ENCODE data around the gene ROS1.

The ROS1 gene

DNA sequence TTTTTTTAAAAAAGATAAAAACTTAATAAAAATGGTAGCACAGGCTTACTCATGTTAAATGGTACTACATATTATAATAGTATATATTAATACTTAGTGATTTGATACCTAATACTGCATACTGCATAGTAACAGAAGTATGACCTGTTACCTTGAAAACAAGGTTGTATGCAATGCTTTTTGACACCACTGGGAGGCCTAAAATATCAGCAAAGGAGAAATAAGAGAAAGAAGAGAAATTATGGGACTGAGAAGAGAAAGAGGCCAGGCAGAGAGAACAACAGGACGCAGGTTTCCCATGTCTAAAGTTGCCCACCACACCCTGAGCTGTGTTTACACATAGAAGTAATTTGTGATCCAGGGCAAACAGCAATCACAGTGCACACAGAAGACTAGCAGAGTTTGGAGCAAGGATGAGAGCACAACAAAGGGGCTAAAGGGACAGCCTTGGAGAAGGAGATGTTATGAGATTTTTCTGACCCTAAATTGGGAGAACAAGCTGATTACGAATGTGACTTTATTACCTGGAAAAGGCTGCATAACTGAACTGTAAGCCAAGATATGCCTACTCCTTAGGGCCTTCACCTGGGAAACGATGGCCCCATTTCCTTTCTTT, 73.2 kb downstream of the ROS1 start:
- Histone ChIP-seq H3K9me3 (ENCODE audit: control insufficient read depth, low read length) (no peaks in the 10 kb centered on the region), H3K36me3 (ENCODE audit: control insufficient read depth, insufficient read depth, low read length) (no peaks in the 10 kb centered on the region), H3K4me3 (ENCODE audit: insufficient read depth, low read depth, low read length) (no peak overlapping the region), H3K27me3 (ENCODE audit: control insufficient read depth, insufficient read depth, low read length, poor library complexity, severe bottlenecking) (no peaks in the 10 kb centered on the region), H3K27ac (ENCODE audit: insufficient read depth, low read depth, low read length, poor library complexity, severe bottlenecking) (no peak overlapping the region), H3K4me1 (ENCODE audit: control insufficient read depth, insufficient read depth, low read length) (no peaks in the 10 kb centered on the region)
- WGBS, 2 experiments: 89 to 91% methylated on average over 3 of the region's 3 CpGs

DNA sequence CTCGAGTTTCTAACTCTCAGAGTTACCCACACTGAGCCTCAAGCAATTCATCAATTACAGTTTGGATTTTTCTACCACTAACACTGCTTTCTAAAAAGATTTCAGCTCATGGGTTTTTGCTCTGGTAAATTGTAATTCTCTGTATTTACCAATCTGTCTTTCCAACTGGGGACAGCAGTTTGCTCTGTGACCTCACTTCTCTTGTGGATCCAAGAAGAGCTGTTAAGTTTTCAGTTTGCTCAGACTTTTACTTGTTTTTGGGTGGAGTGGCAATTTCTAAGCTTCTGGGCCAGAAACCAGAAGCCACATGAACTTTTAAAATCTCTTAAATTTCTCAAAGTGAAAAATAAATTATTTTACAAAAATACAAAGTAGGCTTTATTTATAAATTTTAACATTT, 74.2 kb downstream of the ROS1 start:
- no peaks in the 10 kb centered on the region for H3K4me1 ChIP-seq (ENCODE audit: control insufficient read depth, insufficient read depth, low read length)
- H3K36me3 ChIP-seq (ENCODE audit: control insufficient read depth, insufficient read depth, low read length): no peaks in the 10 kb centered on the region
- H3K4me3 ChIP-seq (ENCODE audit: insufficient read depth, low read depth, low read length): no peak overlapping the region
- 82 to 94% methylated on average over 1 of the region's 1 CpG for WGBS, 2 experiments
- H3K27me3 ChIP-seq (ENCODE audit: control insufficient read depth, insufficient read depth, low read length, poor library complexity, severe bottlenecking): no peaks in the 10 kb centered on the region
- no peaks in the 10 kb centered on the region for H3K9me3 ChIP-seq (ENCODE audit: control insufficient read depth, low read length)
- H3K27ac ChIP-seq (ENCODE audit: insufficient read depth, low read depth, low read length, poor library complexity, severe bottlenecking): no peak overlapping the region

DNA sequence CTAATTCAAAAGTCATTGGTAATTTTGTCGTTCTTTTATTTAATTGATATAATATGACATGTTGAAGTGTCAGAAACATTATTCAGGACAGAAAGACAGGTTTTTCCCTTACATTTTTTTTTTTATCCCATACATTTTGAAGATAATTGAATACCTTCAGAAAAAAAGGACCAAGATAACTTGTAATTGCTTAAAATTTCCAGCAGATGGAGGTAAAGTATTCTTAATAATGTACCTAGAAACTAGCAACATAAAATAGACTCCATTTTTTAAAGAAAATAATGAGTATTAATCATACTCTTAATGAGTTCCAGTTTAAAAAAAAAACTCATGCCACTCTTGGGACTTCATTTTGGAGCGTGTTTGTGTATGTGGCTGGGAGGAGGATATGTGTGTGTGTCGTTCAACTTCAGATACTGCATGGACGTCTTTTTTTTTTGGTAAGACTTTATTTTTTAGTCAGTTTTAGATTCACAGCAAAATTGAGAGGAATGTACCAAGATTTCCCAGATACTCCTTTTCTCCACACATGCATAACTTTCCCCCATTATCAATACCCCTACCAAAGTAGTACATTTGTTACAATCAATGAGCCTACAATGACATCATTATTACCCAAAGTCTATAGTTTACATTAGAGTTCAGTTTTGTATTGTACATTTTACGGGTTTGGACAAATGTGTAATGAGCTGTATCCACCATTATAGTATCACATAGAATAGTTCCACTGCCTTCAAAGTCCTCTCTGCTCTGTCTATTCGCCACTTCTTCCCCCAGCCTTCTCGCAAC, 79.4 kb downstream of the ROS1 start:
- Histone ChIP-seq H3K36me3 (ENCODE audit: control insufficient read depth, insufficient read depth, low read length) (no peaks in the 10 kb centered on the region), H3K27me3 (ENCODE audit: control insufficient read depth, insufficient read depth, low read length, poor library complexity, severe bottlenecking) (no peaks in the 10 kb centered on the region), H3K4me3 (ENCODE audit: insufficient read depth, low read depth, low read length) (no peak overlapping the region), H3K4me1 (ENCODE audit: control insufficient read depth, insufficient read depth, low read length) (no peaks in the 10 kb centered on the region), H3K9me3 (ENCODE audit: control insufficient read depth, low read length) (no peaks in the 10 kb centered on the region), H3K27ac (ENCODE audit: insufficient read depth, low read depth, low read length, poor library complexity, severe bottlenecking) (no peak overlapping the region)
- 70 to 77% methylated on average over 5 to 6 of the region's 7 CpGs for WGBS, 2 experiments

DNA sequence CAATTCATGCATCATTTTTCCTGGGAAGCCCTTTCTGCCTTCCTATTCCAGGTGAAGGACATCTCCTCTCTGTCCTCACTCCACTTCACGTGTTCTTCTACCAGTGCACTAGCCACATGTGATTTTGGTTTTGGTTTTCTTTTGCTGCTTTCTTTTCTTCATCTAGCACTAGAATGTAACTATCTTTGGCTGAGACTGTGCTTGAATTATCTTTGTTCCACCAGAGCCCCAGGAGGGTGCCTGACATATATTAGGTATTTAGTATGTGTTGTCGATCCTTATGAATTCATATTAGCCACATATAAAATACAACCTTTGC, 80.5 kb downstream of the ROS1 start:
- Histone ChIP-seq H3K36me3 (ENCODE audit: control insufficient read depth, insufficient read depth, low read length) (no peaks in the 10 kb centered on the region), H3K9me3 (ENCODE audit: control insufficient read depth, low read length) (no peaks in the 10 kb centered on the region), H3K27ac (ENCODE audit: insufficient read depth, low read depth, low read length, poor library complexity, severe bottlenecking) (no peak overlapping the region), H3K4me1 (ENCODE audit: control insufficient read depth, insufficient read depth, low read length) (no peaks in the 10 kb centered on the region), H3K27me3 (ENCODE audit: control insufficient read depth, insufficient read depth, low read length, poor library complexity, severe bottlenecking) (no peaks in the 10 kb centered on the region), H3K4me3 (ENCODE audit: insufficient read depth, low read depth, low read length) (no peak overlapping the region)
- 88 to 100% methylated on average over 1 of the region's 2 CpGs for WGBS, 2 experiments

GRCh38 chr6:117344444-117345291, 81.1 kb downstream of the ROS1 start:
- WGBS, 2 experiments: 92 to 96% methylated on average over 12 of the region's 12 CpGs
- Histone ChIP-seq H3K9me3 (ENCODE audit: control insufficient read depth, low read length) (no peaks in the 10 kb centered on the region), H3K4me1 (ENCODE audit: control insufficient read depth, insufficient read depth, low read length) (no peaks in the 10 kb centered on the region)

GRCh38 chr6:117338567-117338966, 87.2 kb downstream of the ROS1 start:
- H3K9me3 ChIP-seq (ENCODE audit: control insufficient read depth, low read length): no peaks in the 10 kb centered on the region
- H3K27me3 ChIP-seq (ENCODE audit: control insufficient read depth, insufficient read depth, low read length, poor library complexity, severe bottlenecking): no peaks in the 10 kb centered on the region
- H3K27ac ChIP-seq (ENCODE audit: insufficient read depth, low read depth, low read length, poor library complexity, severe bottlenecking): no peak overlapping the region
- no peak overlapping the region for H3K4me3 ChIP-seq (ENCODE audit: insufficient read depth, low read depth, low read length)
- no peaks in the 10 kb centered on the region for H3K4me1 ChIP-seq (ENCODE audit: control insufficient read depth, insufficient read depth, low read length)
- 91 to 92% methylated on average over 1 of the region's 1 CpG for WGBS, 2 experiments
- no peaks in the 10 kb centered on the region for H3K36me3 ChIP-seq (ENCODE audit: control insufficient read depth, insufficient read depth, low read length)

More at GRCh38 chr6:117344444-117345291, 81.1 kb downstream of the ROS1 start:
- Histone ChIP-seq H3K36me3 (ENCODE audit: control insufficient read depth, insufficient read depth, low read length) (no peaks in the 10 kb centered on the region), H3K27me3 (ENCODE audit: control insufficient read depth, insufficient read depth, low read length, poor library complexity, severe bottlenecking) (no peaks in the 10 kb centered on the region), H3K27ac (ENCODE audit: insufficient read depth, low read depth, low read length, poor library complexity, severe bottlenecking) (no peak overlapping the region), H3K4me3 (ENCODE audit: insufficient read depth, low read depth, low read length) (no peak overlapping the region)

GRCh38 chr6:117329926-117330325, 95.8 kb downstream of the ROS1 start:
- WGBS, 2 experiments: 88 to 91% methylated on average over 7 of the region's 7 CpGs
- H3K27me3 ChIP-seq (ENCODE audit: control insufficient read depth, insufficient read depth, low read length, poor library complexity, severe bottlenecking): no peaks in the 10 kb centered on the region
- H3K4me3 ChIP-seq (ENCODE audit: insufficient read depth, low read depth, low read length): no peak overlapping the region
- H3K36me3 ChIP-seq (ENCODE audit: control insufficient read depth, insufficient read depth, low read length): no peaks in the 10 kb centered on the region
- H3K27ac ChIP-seq (ENCODE audit: insufficient read depth, low read depth, low read length, poor library complexity, severe bottlenecking): no peak overlapping the region
- H3K9me3 ChIP-seq (ENCODE audit: control insufficient read depth, low read length): no peaks in the 10 kb centered on the region
- no peaks in the 10 kb centered on the region for H3K4me1 ChIP-seq (ENCODE audit: control insufficient read depth, insufficient read depth, low read length)

DNA sequence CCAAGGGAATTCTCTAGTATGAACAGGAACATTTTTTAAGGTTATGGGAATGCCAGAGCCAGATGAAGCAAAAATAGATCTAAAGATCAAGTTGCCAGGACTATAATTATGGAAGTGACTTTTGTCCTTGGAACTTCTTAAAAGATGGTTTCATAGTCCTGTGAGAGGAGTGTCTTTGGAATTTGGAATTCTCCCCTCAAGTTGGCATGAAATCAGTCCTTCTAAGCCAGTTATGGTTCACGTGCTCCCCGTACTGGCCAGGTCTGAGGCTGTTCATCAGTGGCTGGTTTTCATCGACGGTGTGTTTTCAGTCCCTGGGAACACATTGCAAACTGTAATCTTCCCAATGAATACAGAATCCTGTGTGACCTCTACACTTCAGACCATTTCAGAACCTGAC, 97.2 kb downstream of the ROS1 start:
- Histone ChIP-seq H3K27ac (ENCODE audit: insufficient read depth, low read depth, low read length, poor library complexity, severe bottlenecking) (no peak overlapping the region), H3K36me3 (ENCODE audit: control insufficient read depth, insufficient read depth, low read length) (no peaks in the 10 kb centered on the region), H3K9me3 (ENCODE audit: control insufficient read depth, low read length) (no peaks in the 10 kb centered on the region), H3K4me1 (ENCODE audit: control insufficient read depth, insufficient read depth, low read length) (no peaks in the 10 kb centered on the region), H3K4me3 (ENCODE audit: insufficient read depth, low read depth, low read length) (no peak overlapping the region), H3K27me3 (ENCODE audit: control insufficient read depth, insufficient read depth, low read length, poor library complexity, severe bottlenecking) (no peaks in the 10 kb centered on the region)
- 92 to 94% methylated on average over 4 of the region's 4 CpGs for WGBS, 2 experiments

DNA sequence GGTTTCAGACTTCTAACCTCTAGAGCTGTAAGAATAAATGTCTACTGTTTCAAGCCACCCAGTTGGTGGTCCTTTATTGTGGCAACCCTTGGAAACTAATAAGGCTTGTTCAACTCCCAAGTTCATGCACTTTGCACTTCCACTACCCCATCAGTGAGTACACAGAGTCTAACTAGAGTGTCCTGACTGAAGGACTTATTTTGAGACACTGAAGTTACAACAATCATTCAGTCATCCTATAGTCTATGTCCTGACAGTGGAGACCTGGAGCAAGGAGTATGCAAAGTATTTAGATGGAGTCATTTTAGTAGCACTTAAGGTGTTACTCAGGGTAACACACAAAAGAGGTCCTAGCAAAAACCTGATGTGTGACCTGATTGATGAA, 97.7 kb downstream of the ROS1 start:
- H3K4me1 ChIP-seq (ENCODE audit: control insufficient read depth, insufficient read depth, low read length): no peaks in the 10 kb centered on the region
- H3K4me3 ChIP-seq (ENCODE audit: insufficient read depth, low read depth, low read length): no peak overlapping the region
- H3K36me3 ChIP-seq (ENCODE audit: control insufficient read depth, insufficient read depth, low read length): no peaks in the 10 kb centered on the region
- H3K27ac ChIP-seq (ENCODE audit: insufficient read depth, low read depth, low read length, poor library complexity, severe bottlenecking): no peak overlapping the region
- H3K27me3 ChIP-seq (ENCODE audit: control insufficient read depth, insufficient read depth, low read length, poor library complexity, severe bottlenecking): no peaks in the 10 kb centered on the region
- H3K9me3 ChIP-seq (ENCODE audit: control insufficient read depth, low read length): no peaks in the 10 kb centered on the region

All from ectodermal cell (in vitro differentiated cells).